Heart right ventricle (tissue), 16 donors: ENCODE data around the gene PTPRN2. TPM values are rescaled to one million over a fixed set of nuclear protein-coding genes. Genes with fewer than 3 reads are reported as not detected.

Experiments
- ATAC-seq, 8 donors: fragments of 200-7000 bp; cut with Tn5 transposase; one replicate each; pipeline ENCODE4 v1.9.1; 2020; ENCODE audit warnings: mild to moderate bottlenecking in 8 of 8, moderate library complexity in 8 of 8, moderate number of reproducible peaks in 1 of 8
- DNase-seq, 2 donors: peaks; one replicate each; pipeline ENCODE4 v3.0.0-alpha.2; 2020
- H3K27ac ChIP-seq, 10 donors: fragments of 200-600 bp; sonication (generic) in 2 of 10; one replicate each; pipeline versions ENCODE4 v1.5.0 to v1.8.0; 2020 to 2022; ENCODE audit warnings: mild to moderate bottlenecking in 3 of 10
- H3K27me3 ChIP-seq, 7 donors: fragments of 200-600 bp; one replicate each; pipeline ENCODE4 v1.8.0; 2021 to 2022; ENCODE audit warnings: mild to moderate bottlenecking in 2 of 7
- H3K36me3 ChIP-seq, 9 donors: fragments of 200-600 bp; sonication (generic) in 1 of 9; one replicate each; pipeline versions ENCODE4 v1.5.0 to v1.8.0; 2020 to 2022; ENCODE audit warnings: mild to moderate bottlenecking in 2 of 9
- H3K4me1 ChIP-seq, 9 donors: fragments of 200-600 bp; sonication (generic) in 1 of 9; one replicate each; pipeline versions ENCODE4 v1.5.0 to v1.8.0; 2020 to 2022; ENCODE audit warnings: mild to moderate bottlenecking in 4 of 9
- H3K4me3 ChIP-seq, 10 donors: fragments of 200-600 bp; sonication (generic) in 2 of 10; one replicate each; pipeline versions ENCODE4 v1.5.0 to v1.8.0; 2020 to 2022; ENCODE audit warnings: mild to moderate bottlenecking in 7 of 10, moderate library complexity in 2 of 10
- H3K9me3 ChIP-seq, 11 donors: fragments of 200-600 bp in 10 of 11; sonication (generic) in 2 of 11; one replicate each; pipeline versions ENCODE4 v1.5.0 to v1.8.0; 2013 to 2022; ENCODE audit warnings: mild to moderate bottlenecking in 2 of 11, control low read depth in 1 of 11, moderate library complexity in 1 of 11
- CTCF ChIP-seq, 9 donors: fragments of 200-600 bp; sonication (generic) in 2 of 9; IDR thresholded peaks; one replicate each; pipeline versions ENCODE4 v1.5.0 to v1.8.0; 2021 to 2022; ENCODE audit warnings: antibody characterized with exemption in 9 of 9, mild to moderate bottlenecking in 5 of 9, moderate library complexity in 1 of 9
- WGBS, 2 donors: extraction: QIAGEN DNeasy Blood & Tissue Kit; methylation state at CpG; one replicate each; pipeline ENCODE4 v1.1.7; 2013; ENCODE audit warnings: inconsistent platforms in 1 of 2; 5-methylcytosine and 5-hydroxymethylcytosine counted together
- intact Hi-C, 10 donors: fragments of 100-400 bp; cut with DNase I; formaldehyde crosslinking; loops; one replicate each; pipeline versions ENCODE4 v1.11.1 to v1.14.2; 2022
- polyA plus RNA-seq, 2 donors: library from polyadenylated mRNA; stranded (reverse); fragments of 200-250 nt; gene quantifications; one replicate each; pipeline ENCODE4 v1.2.3, GENCODE V29; 2013
- total RNA-seq, 10 donors: library from RNA; stranded (reverse); fragmentation: NEBNext Ultra II Directional in 3 of 10; extraction: Animal tissue kit (Norgen Biotek cat#: 25700) in 3 of 10; gene quantifications; one replicate each; pipeline versions ENCODE4 v1.2.1 to v1.2.4, GENCODE V29; 2021 to 2023
- donor health status: Arrhythmogenic right ventricular cardiomyopathy.
- donor health status: ischemic (EF 13 %, LVEDD 7.1; RV severe dilation, severe dysfunction).
- donor health status: healthy with polysubstance abuse.
- donor health status: DM: no; HTN: yes; CAD: no.
- donor health status: DM: no; HTN: no; CAD: no.
- donor health status: ischemic (EF 25% LVEDD 6.9; RV normal size, moderate dysfunction).
- donor health status: ischemic (EF 25% LVEDD 5.7; RV mildly dilated, moderate dysfunction).
- donor health status: healthy.
- donor health status: DM: yes; HTN: yes; CAD: no.
- donor health status: Ischemic cardiomyopathy.
- donor health status: ischemic (EF 35%, LVEDD 5.7; RV mildly dilated, moderate dysfunction).
- donor health status: nonischemic (EF 11% LVEDD 7.7; RV severe dilation, severe dysfunction).
- donor health status: DM: yes; HTN: yes; CAD: no.
- donor health status: PGD.
- donor health status: ischemic (EF 29% LVEDD 5.4; RV normal size, mild dysfunction).
- donor health status: nonischemic (EF 23%, LVEDD 6.1; RV moderate dilation, normal function).

PTPRN2 gene
- total and polyA plus RNA-seq, 12 donors = 0.82 to 1.8 (median 1.3) TPM

- Histone ChIP-seq H3K36me3 (no peaks in the 10 kb centered on the region), H3K9me3 (peaks cover 0 to 21% (median 14%) of the 10 kb centered on the region in 11 donors), H3K4me3 (no peak overlapping the region), H3K4me1 (no peaks in the 10 kb centered on the region), H3K27me3 (peaks cover 0 to 17% (median 0%) of the 10 kb centered on the region in 7 donors), H3K27ac (no peak overlapping the region)
- DNase-seq (no peak), ATAC-seq (no peak)
- intact Hi-C loops = no loop called here
- 61% methylated on average over 4 of the region's 4 CpGs for WGBS, 2 donors
- no peak for TF ChIP-seq CTCF (IDR thresholded peaks at IDR 0.05)
Measured at GRCh38 chr7:158303121-158303520, 284.5 kb downstream of the PTPRN2 start.

- WGBS, 2 donors = 81 to 83% methylated on average over 14 of the region's 14 CpGs
- TF ChIP-seq CTCF (IDR thresholded peaks at IDR 0.05) = no peak
- intact Hi-C loops = no loop called here
- ATAC-seq (no peak), DNase-seq (no peak)
- Histone ChIP-seq H3K9me3 (peaks cover 0 to 14% (median 7%) of the 10 kb centered on the region in 11 donors), H3K4me3 (no peak overlapping the region), H3K36me3 (no peaks in the 10 kb centered on the region), H3K27ac (no peak overlapping the region), H3K27me3 (peaks cover 0 to 17% (median 0%) of the 10 kb centered on the region in 7 donors), H3K4me1 (no peaks in the 10 kb centered on the region)
Measured at GRCh38 chr7:158302274-158303070, 285.2 kb downstream of the PTPRN2 start.

GRCh38 chr7:158301207-158301606, 286.4 kb downstream of the PTPRN2 start:
- H3K4me3 ChIP-seq = no peak overlapping the region
- no peak for DNase-seq
- 64 to 72% methylated on average over 10 of the region's 10 CpGs for WGBS, 2 donors

GRCh38 chr7:158300427-158300826, 287.2 kb downstream of the PTPRN2 start:
- 84 to 87% methylated on average over 16 of the region's 16 CpGs for WGBS, 2 donors
- Histone ChIP-seq H3K9me3 (no peaks in the 10 kb centered on the region), H3K36me3 (no peaks in the 10 kb centered on the region), H3K27me3 (peaks cover 0 to 17% (median 0%) of the 10 kb centered on the region in 7 donors), H3K4me3 (no peak overlapping the region), H3K4me1 (no peaks in the 10 kb centered on the region), H3K27ac (no peak overlapping the region)
- TF ChIP-seq CTCF (IDR thresholded peaks at IDR 0.05) = no peak
- DNase-seq = no peak
- intact Hi-C loops = no loop called here
- ATAC-seq = no peak

More at GRCh38 chr7:158301207-158301606, 286.4 kb downstream of the PTPRN2 start:
- H3K27me3 ChIP-seq = peaks cover 0 to 17% (median 0%) of the 10 kb centered on the region in 7 donors
- peaks cover 0 to 4% (median 0%) of the 10 kb centered on the region in 11 donors for H3K9me3 ChIP-seq
- no peak overlapping the region for H3K27ac ChIP-seq
- intact Hi-C loops = no loop called here
- ATAC-seq = no peak
- no peaks in the 10 kb centered on the region for H3K4me1 ChIP-seq
- no peaks in the 10 kb centered on the region for H3K36me3 ChIP-seq
- TF ChIP-seq CTCF (IDR thresholded peaks at IDR 0.05) = no peak
